Measurements from ENCODE around the gene YPEL2. TPM values are rescaled to one million over a fixed set of nuclear protein-coding genes. Genes with fewer than 3 reads are reported as not detected.

The YPEL2 gene
- polyA plus RNA-seq, 1 of the 3 experiments (the other 2 are of a cell fraction), result 3.2 TPM

GRCh38 chr17:59437791-59438281 lies 106.4 kb downstream of the YPEL2 start (continued):
- TF ChIP-seq, protein P1, sequence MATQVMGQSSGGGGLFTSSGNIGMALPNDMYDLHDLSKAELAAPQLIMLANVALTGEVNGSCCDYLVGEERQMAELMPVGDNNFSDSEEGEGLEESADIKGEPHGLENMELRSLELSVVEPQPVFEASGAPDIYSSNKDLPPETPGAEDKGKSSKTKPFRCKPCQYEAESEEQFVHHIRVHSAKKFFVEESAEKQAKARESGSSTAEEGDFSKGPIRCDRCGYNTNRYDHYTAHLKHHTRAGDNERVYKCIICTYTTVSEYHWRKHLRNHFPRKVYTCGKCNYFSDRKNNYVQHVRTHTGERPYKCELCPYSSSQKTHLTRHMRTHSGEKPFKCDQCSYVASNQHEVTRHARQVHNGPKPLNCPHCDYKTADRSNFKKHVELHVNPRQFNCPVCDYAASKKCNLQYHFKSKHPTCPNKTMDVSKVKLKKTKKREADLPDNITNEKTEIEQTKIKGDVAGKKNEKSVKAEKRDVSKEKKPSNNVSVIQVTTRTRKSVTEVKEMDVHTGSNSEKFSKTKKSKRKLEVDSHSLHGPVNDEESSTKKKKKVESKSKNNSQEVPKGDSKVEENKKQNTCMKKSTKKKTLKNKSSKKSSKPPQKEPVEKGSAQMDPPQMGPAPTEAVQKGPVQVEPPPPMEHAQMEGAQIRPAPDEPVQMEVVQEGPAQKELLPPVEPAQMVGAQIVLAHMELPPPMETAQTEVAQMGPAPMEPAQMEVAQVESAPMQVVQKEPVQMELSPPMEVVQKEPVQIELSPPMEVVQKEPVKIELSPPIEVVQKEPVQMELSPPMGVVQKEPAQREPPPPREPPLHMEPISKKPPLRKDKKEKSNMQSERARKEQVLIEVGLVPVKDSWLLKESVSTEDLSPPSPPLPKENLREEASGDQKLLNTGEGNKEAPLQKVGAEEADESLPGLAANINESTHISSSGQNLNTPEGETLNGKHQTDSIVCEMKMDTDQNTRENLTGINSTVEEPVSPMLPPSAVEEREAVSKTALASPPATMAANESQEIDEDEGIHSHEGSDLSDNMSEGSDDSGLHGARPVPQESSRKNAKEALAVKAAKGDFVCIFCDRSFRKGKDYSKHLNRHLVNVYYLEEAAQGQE (IDR thresholded peaks at IDR 0.05; ENCODE audit: low read depth, low read length), result no peak
- TF ChIP-seq IRF3 (IDR thresholded peaks at IDR 0.05; ENCODE audit: low read depth, low read length) (no peak), GATA2 (CRISPR knock-in tag; IDR thresholded peaks at IDR 0.05) (no peak), PBX3 (IDR thresholded peaks at IDR 0.05) (no peak), GABPA (IDR thresholded peaks at IDR 0.05; ENCODE audit: low read depth) (no peak), FOXJ3 (CRISPR knock-in tag; IDR thresholded peaks at IDR 0.05) (no peak), RAD21 (IDR thresholded peaks at IDR 0.05; ENCODE audit: low read length) (no peak)

DNA sequence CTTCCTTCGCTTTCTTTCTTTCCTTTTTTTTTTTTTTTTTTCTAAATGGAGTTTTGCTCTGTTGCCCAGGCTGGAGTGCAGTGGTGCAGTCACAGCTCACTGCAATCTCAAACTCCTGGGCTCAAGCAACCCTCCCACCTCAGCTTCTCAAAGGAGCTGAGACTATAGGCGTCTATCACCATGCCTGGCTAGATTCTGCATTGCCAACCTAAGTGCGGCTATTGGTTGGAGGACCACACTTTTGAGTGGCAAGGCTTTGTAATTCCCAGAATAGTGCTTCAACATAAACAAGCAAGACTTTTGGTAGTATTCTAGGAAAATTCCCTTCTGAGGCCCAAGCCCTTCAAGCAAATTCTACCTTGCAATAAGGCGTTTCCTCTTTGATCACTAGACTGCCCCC lies 107.8 kb downstream of the YPEL2 start:
- CTCF ChIA-PET, result interaction anchor here (0.8 to 27.0 kb wide), 18 partner anchors 9 to 217 kb away, joined by 3 to 569 read pairs (median 6); partner anchors contain the start of gene YPEL2
- H3K27ac ChIP-seq (ENCODE audit: low read depth in 2 of 2, low read length in 1 of 2), result no peak overlapping the region
- no peak overlapping the region for H3K4me3 ChIP-seq (ENCODE audit: low read depth in 2 of 2, low read length in 1 of 2)
- POLR2A ChIA-PET, result no interaction called here
- H3K9me2 ChIP-seq, result no peaks in the 10 kb centered on the region
- H3K79me2 ChIP-seq (ENCODE audit: insufficient read depth), result no peaks in the 10 kb centered on the region
- H3K36me3 ChIP-seq (replicated peaks in 1 of 2; ENCODE audit: control insufficient read depth in 1 of 2, insufficient read depth in 2 of 2, low read length in 1 of 2), result no peaks in the 10 kb centered on the region
- no peak overlapping the region; the same call in 1 of the 2 replicates for H2AFZ ChIP-seq (ENCODE audit: low read depth)
- H3K9ac ChIP-seq, result no peak overlapping the region
- WGBS (ENCODE audit: low lambda C conversion rate), result 89% methylated on average over 4 of the region's 4 CpGs
- H3K4me1 ChIP-seq (ENCODE audit: control insufficient read depth in 1 of 2, insufficient read depth in 2 of 2, low read depth in 1 of 2, low read length in 1 of 2), result peaks cover 4% of the 10 kb centered on the region in 2 experiments; a peak in 2 of 4 replicates
- H3K27me3 ChIP-seq (ENCODE audit: insufficient read depth), result no peaks in the 10 kb centered on the region
- H3K4me2 ChIP-seq, result no peak overlapping the region
- H3K9me3 ChIP-seq, result no peaks in the 10 kb centered on the region
- H3F3A ChIP-seq (replicated peaks; ENCODE audit: insufficient read depth), result peaks cover 9% of the 10 kb centered on the region
- H4K20me1 ChIP-seq (ENCODE audit: insufficient read depth), result no peaks in the 10 kb centered on the region
- no peak for DNase-seq
- TF ChIP-seq TEAD4 (IDR thresholded peaks at IDR 0.05; ENCODE audit: borderline replicate concordance, insufficient read depth), result no peak
- no peak for TF ChIP-seq RAD21 (IDR thresholded peaks at IDR 0.05; ENCODE audit: low read length)
- TF ChIP-seq ZBTB33 (IDR thresholded peaks at IDR 0.05; ENCODE audit: borderline replicate concordance, low read depth), result no peak
- TF ChIP-seq EP300 (IDR thresholded peaks at IDR 0.05; ENCODE audit: borderline replicate concordance in 1 of 2, low read depth in 1 of 2, low read length in 1 of 2), result no peak
- no peak for TF ChIP-seq SMC3 (IDR thresholded peaks at IDR 0.05; ENCODE audit: low read depth, low read length)
- no peak for TF ChIP-seq IRF3 (IDR thresholded peaks at IDR 0.05; ENCODE audit: low read depth, low read length)
- TF ChIP-seq CTCF (IDR thresholded peaks at IDR 0.05), result no peak
- no peak for TF ChIP-seq NFIC (IDR thresholded peaks at IDR 0.05; ENCODE audit: borderline replicate concordance)
- TF ChIP-seq EZH2phosphoT487 (IDR thresholded peaks at IDR 0.05; ENCODE audit: borderline replicate concordance, low read depth), result no peak
- TF ChIP-seq, protein P2, sequence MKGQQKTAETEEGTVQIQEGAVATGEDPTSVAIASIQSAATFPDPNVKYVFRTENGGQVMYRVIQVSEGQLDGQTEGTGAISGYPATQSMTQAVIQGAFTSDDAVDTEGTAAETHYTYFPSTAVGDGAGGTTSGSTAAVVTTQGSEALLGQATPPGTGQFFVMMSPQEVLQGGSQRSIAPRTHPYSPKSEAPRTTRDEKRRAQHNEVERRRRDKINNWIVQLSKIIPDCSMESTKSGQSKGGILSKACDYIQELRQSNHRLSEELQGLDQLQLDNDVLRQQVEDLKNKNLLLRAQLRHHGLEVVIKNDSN (IDR thresholded peaks at IDR 0.05; ENCODE audit: borderline replicate concordance, low read depth), result no peak
- no peak for TF ChIP-seq TAF1 (IDR thresholded peaks at IDR 0.05; ENCODE audit: borderline replicate concordance, low read depth, low read length)
- no peak for TF ChIP-seq SIN3A (IDR thresholded peaks at IDR 0.05; ENCODE audit: borderline replicate concordance, low read depth, low read length)
- no peak for TF ChIP-seq RXRA (IDR thresholded peaks at IDR 0.05; ENCODE audit: borderline replicate concordance, low read depth)
- no peak for TF ChIP-seq FOXJ3 (CRISPR knock-in tag; IDR thresholded peaks at IDR 0.05)

Data from SK-N-SH (cell line).